ENCODE measurements around the gene MEI1.

The MEI1 gene

DNA sequence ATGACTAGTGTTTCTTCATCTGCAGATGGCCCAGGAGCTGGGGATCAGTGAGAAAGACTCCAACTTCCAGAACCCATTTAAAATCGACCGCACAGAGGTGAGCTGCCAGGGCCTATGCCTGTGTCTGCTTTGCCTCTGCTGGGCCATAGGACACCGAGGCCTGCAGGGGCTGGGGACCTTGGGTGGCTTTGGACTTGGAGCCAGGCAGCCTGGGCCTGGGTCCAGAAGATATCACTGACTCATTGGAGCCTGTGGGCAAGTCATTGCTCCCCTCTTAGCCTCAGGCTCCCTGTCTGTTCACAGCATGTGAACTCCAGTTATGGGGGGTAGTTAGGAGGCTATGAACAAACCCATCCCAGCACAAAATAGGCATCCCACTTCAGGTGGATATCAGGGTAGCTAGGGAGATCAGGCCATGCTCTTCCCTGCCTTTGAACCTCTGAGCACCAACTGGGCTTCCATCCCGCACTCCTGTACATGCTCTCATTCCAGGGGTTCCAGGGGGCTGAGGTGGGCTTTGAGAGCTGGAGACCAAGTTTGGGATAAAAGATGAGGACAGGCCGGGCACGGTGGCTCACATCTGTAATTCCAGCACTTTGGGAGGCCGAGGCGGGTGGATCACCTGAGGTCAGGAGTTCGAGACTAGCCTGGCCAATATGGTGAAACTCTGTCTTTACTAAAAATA, 114.6 kb downstream of the MEI1 start:
- Histone ChIP-seq H3K4me1 (ENCODE audit: control insufficient read depth, insufficient read depth, low read length) (no peaks in the 10 kb centered on the region), H3K27me3 (ENCODE audit: control insufficient read depth in 1 of 2, insufficient read depth in 2 of 2, low read length in 2 of 2) (no peaks in the 10 kb centered on the region), H3K36me3 (ENCODE audit: control insufficient read depth in 2 of 2, insufficient read depth in 2 of 2, low read length in 2 of 2) (peaks cover 4 to 27% of the 10 kb centered on the region in 2 donors), H3K4me3 (ENCODE audit: low read length in 2 of 2) (no peak overlapping the region), H3K9ac (ENCODE audit: low read length in 2 of 2) (no peak overlapping the region), H3K9me3 (ENCODE audit: control insufficient read depth in 2 of 2, low read length in 2 of 2) (no peaks in the 10 kb centered on the region), H3K27ac (ENCODE audit: low read length) (no peak overlapping the region)

- Histone ChIP-seq H3K4me1 (ENCODE audit: control insufficient read depth, insufficient read depth, low read length) (no peaks in the 10 kb centered on the region), H3K27me3 (ENCODE audit: control insufficient read depth in 1 of 2, insufficient read depth in 2 of 2, low read length in 2 of 2) (no peaks in the 10 kb centered on the region), H3K36me3 (ENCODE audit: control insufficient read depth in 2 of 2, insufficient read depth in 2 of 2, low read length in 2 of 2) (peaks cover 4 to 20% of the 10 kb centered on the region in 2 donors), H3K9ac (ENCODE audit: low read length in 2 of 2) (no peak overlapping the region), H3K9me3 (ENCODE audit: control insufficient read depth in 2 of 2, low read length in 2 of 2) (no peaks in the 10 kb centered on the region), H3K4me3 (ENCODE audit: low read length in 2 of 2) (no peak overlapping the region), H3K27ac (ENCODE audit: low read length) (no peak overlapping the region)
Measured at GRCh38 chr22:41815716-41816115, 116.4 kb downstream of the MEI1 start.

- H3K4me1 ChIP-seq (ENCODE audit: control insufficient read depth, insufficient read depth, low read length), result no peaks in the 10 kb centered on the region
- H3K9me3 ChIP-seq (ENCODE audit: control insufficient read depth in 2 of 2, low read length in 2 of 2), result no peaks in the 10 kb centered on the region
- no peaks in the 10 kb centered on the region for H3K27me3 ChIP-seq (ENCODE audit: control insufficient read depth in 1 of 2, insufficient read depth in 2 of 2, low read length in 2 of 2)
- H3K36me3 ChIP-seq (ENCODE audit: control insufficient read depth in 2 of 2, insufficient read depth in 2 of 2, low read length in 2 of 2), result peaks cover 4 to 16% of the 10 kb centered on the region in 2 donors
- H3K27ac ChIP-seq (ENCODE audit: low read length), result no peak overlapping the region
- H3K9ac ChIP-seq (ENCODE audit: low read length in 2 of 2), result no peak overlapping the region
- H3K4me3 ChIP-seq (ENCODE audit: low read length in 2 of 2), result no peak overlapping the region
Measured at GRCh38 chr22:41816241-41816640, 116.9 kb downstream of the MEI1 start.

DNA sequence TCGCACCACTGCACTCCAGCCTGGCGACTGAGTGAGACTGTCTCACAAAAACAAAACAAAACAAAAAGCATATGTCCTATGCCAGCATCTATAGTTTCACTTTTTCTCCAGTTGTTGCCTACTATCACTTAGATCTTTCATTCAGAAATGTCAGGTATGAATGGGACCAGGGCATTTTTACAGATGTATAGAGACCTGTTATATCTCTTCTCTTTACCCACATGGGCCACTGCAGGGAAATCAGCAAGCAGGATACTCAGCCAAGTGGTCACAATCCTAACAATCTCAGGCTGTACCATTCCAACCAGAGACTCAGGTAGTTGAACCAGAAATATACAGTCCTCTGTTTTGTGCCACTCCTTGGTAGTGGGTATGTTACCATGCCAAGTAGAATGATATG, 117.6 kb downstream of the MEI1 start:
- H3K9ac ChIP-seq (ENCODE audit: low read length in 2 of 2), result no peak overlapping the region
- no peaks in the 10 kb centered on the region for H3K4me1 ChIP-seq (ENCODE audit: control insufficient read depth, insufficient read depth, low read length)
- H3K9me3 ChIP-seq (ENCODE audit: control insufficient read depth in 2 of 2, low read length in 2 of 2), result no peaks in the 10 kb centered on the region
- peaks cover 4 to 16% of the 10 kb centered on the region in 2 donors for H3K36me3 ChIP-seq (ENCODE audit: control insufficient read depth in 2 of 2, insufficient read depth in 2 of 2, low read length in 2 of 2)
- no peaks in the 10 kb centered on the region for H3K27me3 ChIP-seq (ENCODE audit: control insufficient read depth in 1 of 2, insufficient read depth in 2 of 2, low read length in 2 of 2)
- H3K4me3 ChIP-seq (ENCODE audit: low read length in 2 of 2), result no peak overlapping the region
- H3K27ac ChIP-seq (ENCODE audit: low read length), result no peak overlapping the region

DNA sequence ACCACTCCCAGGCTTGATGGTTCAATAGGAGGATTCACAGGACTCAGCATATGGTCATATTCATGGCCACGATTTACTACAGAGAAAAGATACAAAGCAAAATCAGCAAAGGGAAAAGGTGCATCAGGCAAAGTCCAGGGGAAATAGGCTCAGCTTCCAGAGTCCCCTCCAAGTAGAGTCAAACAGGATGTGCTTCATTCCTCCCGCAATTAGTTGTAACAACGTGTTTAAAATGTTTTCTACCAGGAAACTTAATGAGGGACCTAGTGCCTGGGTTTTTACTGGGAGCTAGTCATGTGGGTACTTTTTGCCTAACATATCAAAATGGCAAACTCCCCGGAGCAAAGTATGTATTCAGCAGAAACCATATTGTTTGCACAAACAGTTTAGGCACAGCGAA, 118.7 kb downstream of the MEI1 start:
- no peak overlapping the region for H3K4me3 ChIP-seq (ENCODE audit: low read length in 2 of 2)
- H3K27me3 ChIP-seq (ENCODE audit: control insufficient read depth in 1 of 2, insufficient read depth in 2 of 2, low read length in 2 of 2), result no peaks in the 10 kb centered on the region
- no peaks in the 10 kb centered on the region for H3K9me3 ChIP-seq (ENCODE audit: control insufficient read depth in 2 of 2, low read length in 2 of 2)
- peaks cover 4 to 16% of the 10 kb centered on the region in 2 donors for H3K36me3 ChIP-seq (ENCODE audit: control insufficient read depth in 2 of 2, insufficient read depth in 2 of 2, low read length in 2 of 2)
- no peak overlapping the region for H3K9ac ChIP-seq (ENCODE audit: low read length in 2 of 2)
- H3K27ac ChIP-seq (ENCODE audit: low read length), result no peak overlapping the region
- no peaks in the 10 kb centered on the region for H3K4me1 ChIP-seq (ENCODE audit: control insufficient read depth, insufficient read depth, low read length)

GRCh38 chr22:41818596-41818995, 119.3 kb downstream of the MEI1 start:
- Histone ChIP-seq H3K27ac (ENCODE audit: low read length) (no peak overlapping the region), H3K9ac (ENCODE audit: low read length in 2 of 2) (no peak overlapping the region), H3K27me3 (ENCODE audit: control insufficient read depth in 1 of 2, insufficient read depth in 2 of 2, low read length in 2 of 2) (no peaks in the 10 kb centered on the region), H3K4me1 (ENCODE audit: control insufficient read depth, insufficient read depth, low read length) (no peaks in the 10 kb centered on the region), H3K4me3 (ENCODE audit: low read length in 2 of 2) (no peak overlapping the region), H3K36me3 (ENCODE audit: control insufficient read depth in 2 of 2, insufficient read depth in 2 of 2, low read length in 2 of 2) (peaks cover 4 to 16% of the 10 kb centered on the region in 2 donors), H3K9me3 (ENCODE audit: control insufficient read depth in 2 of 2, low read length in 2 of 2) (no peaks in the 10 kb centered on the region)

- peaks cover 4 to 13% of the 10 kb centered on the region in 2 donors for H3K36me3 ChIP-seq (ENCODE audit: control insufficient read depth in 2 of 2, insufficient read depth in 2 of 2, low read length in 2 of 2)
- no peaks in the 10 kb centered on the region for H3K9me3 ChIP-seq (ENCODE audit: control insufficient read depth in 2 of 2, low read length in 2 of 2)
- H3K4me1 ChIP-seq (ENCODE audit: control insufficient read depth, insufficient read depth, low read length), result no peaks in the 10 kb centered on the region
- H3K27ac ChIP-seq (ENCODE audit: low read length), result no peak overlapping the region
- no peak overlapping the region for H3K9ac ChIP-seq (ENCODE audit: low read length in 2 of 2)
- no peaks in the 10 kb centered on the region for H3K27me3 ChIP-seq (ENCODE audit: control insufficient read depth in 1 of 2, insufficient read depth in 2 of 2, low read length in 2 of 2)
- no peak overlapping the region for H3K4me3 ChIP-seq (ENCODE audit: low read length in 2 of 2)
Measured at GRCh38 chr22:41819257-41819656, 120.0 kb downstream of the MEI1 start.

GRCh38 chr22:41820447-41820846, 121.1 kb downstream of the MEI1 start:
- no peaks in the 10 kb centered on the region for H3K9me3 ChIP-seq (ENCODE audit: control insufficient read depth in 2 of 2, low read length in 2 of 2)
- no peaks in the 10 kb centered on the region for H3K4me1 ChIP-seq (ENCODE audit: control insufficient read depth, insufficient read depth, low read length)
- no peaks in the 10 kb centered on the region for H3K27me3 ChIP-seq (ENCODE audit: control insufficient read depth in 1 of 2, insufficient read depth in 2 of 2, low read length in 2 of 2)
- no peak overlapping the region for H3K4me3 ChIP-seq (ENCODE audit: low read length in 2 of 2)
- no peak overlapping the region for H3K9ac ChIP-seq (ENCODE audit: low read length in 2 of 2)
- H3K36me3 ChIP-seq (ENCODE audit: control insufficient read depth in 2 of 2, insufficient read depth in 2 of 2, low read length in 2 of 2), result peaks cover 4 to 9% of the 10 kb centered on the region in 2 donors
- H3K27ac ChIP-seq (ENCODE audit: low read length), result no peak overlapping the region

DNA sequence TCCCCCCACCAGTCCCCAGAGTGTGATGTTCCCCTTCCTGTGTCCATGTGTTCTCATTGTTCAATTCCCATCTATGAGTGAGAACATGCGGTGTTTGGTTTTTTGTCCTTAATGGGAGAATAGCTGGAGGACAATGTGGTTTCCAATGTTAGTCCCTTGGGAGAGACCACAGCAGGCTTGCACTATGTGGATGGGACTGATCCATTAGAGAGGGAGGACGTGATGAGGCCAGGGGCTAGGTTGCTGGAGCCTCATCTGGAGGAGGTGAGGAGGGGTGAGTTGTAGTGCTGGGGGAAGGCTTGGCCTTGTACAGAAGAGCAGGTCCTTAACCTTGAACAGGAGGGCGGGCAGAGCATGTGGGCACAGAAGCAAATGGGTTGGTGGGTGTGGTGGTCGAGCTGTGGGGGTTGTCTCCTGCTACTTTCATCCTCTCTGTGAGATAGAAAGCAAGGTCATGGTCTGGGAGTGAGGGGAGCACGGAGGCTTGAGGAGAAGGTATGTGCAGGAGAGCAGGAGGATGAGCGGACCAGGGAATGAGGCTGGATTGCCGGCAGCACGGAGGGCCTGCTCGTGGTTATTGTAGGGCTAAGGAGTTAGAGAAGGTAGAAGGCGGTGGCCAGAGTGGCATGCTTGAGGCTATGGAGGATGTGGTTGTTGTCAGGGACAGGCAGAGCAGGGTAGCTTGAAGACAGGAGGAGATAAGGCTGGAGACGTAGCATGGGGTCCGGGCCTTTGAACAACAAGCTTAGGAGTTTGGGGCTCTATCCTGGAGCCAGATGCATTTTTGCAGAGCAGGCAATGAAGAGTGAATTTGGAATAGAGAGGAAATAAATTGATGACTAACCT, 122.4 kb downstream of the MEI1 start:
- no peak overlapping the region for H3K9ac ChIP-seq (ENCODE audit: low read length in 2 of 2)
- H3K27me3 ChIP-seq (ENCODE audit: control insufficient read depth in 1 of 2, insufficient read depth in 2 of 2, low read length in 2 of 2), result no peaks in the 10 kb centered on the region
- peaks cover 0 to 7% of the 10 kb centered on the region in 2 donors for H3K36me3 ChIP-seq (ENCODE audit: control insufficient read depth in 2 of 2, insufficient read depth in 2 of 2, low read length in 2 of 2)
- H3K4me3 ChIP-seq (ENCODE audit: low read length in 2 of 2), result no peak overlapping the region
- no peaks in the 10 kb centered on the region for H3K9me3 ChIP-seq (ENCODE audit: control insufficient read depth in 2 of 2, low read length in 2 of 2)
- peaks cover 5% of the 10 kb centered on the region for H3K4me1 ChIP-seq (ENCODE audit: control insufficient read depth, insufficient read depth, low read length)
- no peak overlapping the region for H3K27ac ChIP-seq (ENCODE audit: low read length)

GRCh38 chr22:41822317-41823057, 123.2 kb downstream of the MEI1 start:
- Histone ChIP-seq H3K36me3 (ENCODE audit: control insufficient read depth in 2 of 2, insufficient read depth in 2 of 2, low read length in 2 of 2) (peaks cover 0 to 6% of the 10 kb centered on the region in 2 donors), H3K27me3 (ENCODE audit: control insufficient read depth in 1 of 2, insufficient read depth in 2 of 2, low read length in 2 of 2) (no peaks in the 10 kb centered on the region), H3K27ac (ENCODE audit: low read length) (no peak overlapping the region), H3K9ac (ENCODE audit: low read length in 2 of 2) (no peak overlapping the region), H3K9me3 (ENCODE audit: control insufficient read depth in 2 of 2, low read length in 2 of 2) (no peaks in the 10 kb centered on the region), H3K4me1 (ENCODE audit: control insufficient read depth, insufficient read depth, low read length) (peaks cover 5% of the 10 kb centered on the region), H3K4me3 (ENCODE audit: low read length in 2 of 2) (no peak overlapping the region)

Measured in stomach smooth muscle (tissue), 2 donors.